ENCODE measurements around the gene CLCN5. TPM values are rescaled to one million over a fixed set of nuclear protein-coding genes. Genes with fewer than 3 reads are reported as not detected.
"Not testable (repeated sequence)": the region's sequence is repeated elsewhere in the genome, so short reads cannot be mapped to it uniquely, and the experiment has no call there.

CLCN5 gene
- total RNA-seq, 1 experiment from 2014 or later, result 2.9 TPM

- DNase-seq (ENCODE audit: low read depth), result no peak
These were observed 73.5 kb downstream of the CLCN5 start for GRCh38 chrX:49995795-49996455.

DNA sequence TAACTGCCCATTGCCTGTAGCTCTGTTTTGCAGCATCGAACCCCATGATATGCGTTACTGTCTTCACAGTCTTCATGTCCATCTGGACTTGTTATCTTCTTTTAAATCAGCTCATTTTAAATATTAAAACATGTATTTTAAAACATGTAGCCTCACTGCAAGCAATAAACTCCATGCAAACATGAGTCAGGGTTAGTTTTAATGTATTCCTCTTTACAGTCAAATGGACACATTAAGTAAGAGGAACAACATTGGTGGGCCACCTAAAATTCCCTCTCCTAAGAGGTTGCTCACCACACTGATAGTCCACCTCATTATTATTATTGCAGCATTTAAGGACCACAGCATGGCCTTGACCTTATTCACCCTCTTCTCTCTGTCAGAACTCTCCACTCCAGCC is 74.1 kb downstream of the CLCN5 start:
- no peak for DNase-seq (ENCODE audit: low read depth)

DNA sequence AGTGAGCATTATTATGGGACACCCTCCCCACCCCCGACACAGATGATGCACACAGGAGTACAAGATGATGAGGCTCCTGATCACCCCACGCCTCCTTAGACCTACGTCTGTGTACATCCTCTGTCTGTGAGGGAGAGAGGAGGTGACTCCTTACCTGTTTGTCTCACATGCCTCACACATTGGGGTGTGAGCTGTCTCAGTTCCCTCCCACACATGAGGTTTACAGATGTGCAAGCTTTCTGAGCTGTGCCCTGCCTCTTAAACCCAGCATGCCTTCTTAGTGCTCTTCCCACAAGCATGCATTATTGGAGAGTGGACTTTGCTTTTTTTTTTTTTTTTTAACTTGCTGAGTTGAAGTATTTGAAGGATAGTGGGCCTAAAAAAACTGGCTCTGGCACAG is 76.7 kb downstream of the CLCN5 start:
- DNase-seq (ENCODE audit: low read depth), result no peak

DNA sequence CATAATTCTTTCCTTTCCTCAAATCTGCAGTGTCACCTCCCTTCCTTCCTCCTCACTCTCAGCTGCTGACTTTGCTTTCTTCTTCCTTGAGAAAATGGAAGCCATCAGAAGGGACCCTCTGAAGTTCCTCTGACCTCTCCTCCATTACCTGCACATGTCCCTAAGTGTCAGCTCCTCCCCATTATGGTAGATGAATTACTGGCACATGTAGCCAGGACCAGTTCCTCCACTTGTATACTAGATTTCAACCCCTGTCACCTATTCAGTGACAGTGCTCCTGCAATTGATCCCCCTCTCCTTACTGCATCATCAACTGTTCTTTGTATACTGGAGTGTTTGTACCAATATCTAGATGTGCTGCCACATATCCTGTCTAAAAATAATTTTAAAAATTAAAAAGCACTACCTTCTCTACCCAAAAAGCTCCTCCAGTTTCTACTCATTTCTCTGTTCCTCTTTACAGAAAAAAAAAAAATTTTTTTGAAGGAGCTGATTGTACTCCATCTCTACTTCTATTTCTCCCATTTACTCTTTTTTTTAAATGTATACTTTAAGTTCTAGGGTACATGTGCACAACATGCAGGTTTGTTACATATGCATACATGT is 78.6 kb downstream of the CLCN5 start:
- no peak for DNase-seq (ENCODE audit: low read depth)

DNA sequence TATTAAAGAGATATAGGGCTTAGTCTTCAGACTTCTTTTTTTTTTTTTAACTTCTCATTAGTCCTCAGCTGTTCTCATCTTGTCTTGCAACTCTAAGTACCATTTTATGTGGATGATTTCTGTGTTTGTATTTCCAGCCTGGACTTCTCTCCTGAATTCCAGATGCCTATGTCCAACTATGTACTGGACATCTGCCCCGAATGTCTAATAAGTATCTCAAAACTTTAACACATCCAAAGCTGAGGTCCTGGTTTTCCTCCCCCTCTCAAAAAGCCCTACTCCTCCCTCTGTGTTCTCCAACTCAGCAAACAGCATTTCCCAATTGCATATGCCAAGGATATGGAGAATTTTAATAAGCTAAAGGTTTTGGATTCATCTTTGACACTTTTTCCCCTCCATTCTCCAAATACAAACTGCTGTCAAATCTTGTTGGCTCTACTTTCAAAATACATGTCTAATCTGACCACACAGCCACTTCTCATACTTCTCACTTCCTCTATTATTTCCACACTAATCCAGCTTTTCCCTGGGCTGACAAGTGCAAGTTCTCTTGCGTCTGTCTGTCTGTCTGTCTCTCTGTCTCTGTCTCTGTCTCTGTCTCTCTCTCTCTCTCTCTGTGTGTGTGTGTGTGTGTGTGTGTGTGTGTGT is 79.8 kb downstream of the CLCN5 start:
- DNase-seq (ENCODE audit: low read depth), result no peak

DNA sequence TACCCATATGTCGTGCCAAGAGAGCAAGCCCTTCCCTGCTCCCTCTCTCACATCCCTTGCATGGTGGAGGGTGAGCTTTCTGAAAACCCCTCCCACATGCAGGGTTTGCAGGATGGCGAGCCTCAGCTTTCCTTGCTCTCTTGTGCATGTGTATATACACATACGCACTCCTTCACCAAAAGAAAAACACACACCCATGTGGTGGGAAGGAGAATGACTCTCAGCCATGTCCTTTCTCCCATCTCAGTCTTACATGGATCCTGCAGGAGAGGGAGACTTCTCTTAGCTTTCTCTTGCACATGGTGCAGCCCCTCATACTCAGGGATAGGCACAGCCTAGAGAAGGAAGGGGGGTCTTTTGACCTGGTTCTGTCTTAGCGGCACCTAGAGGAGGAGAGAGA is 81.1 kb downstream of the CLCN5 start:
- DNase-seq (ENCODE audit: low read depth), result no peak

- no peak for DNase-seq (ENCODE audit: low read depth)
These were observed 81.5 kb downstream of the CLCN5 start for GRCh38 chrX:50003927-50004326.

GRCh38 chrX:50025591-50025990 is 103.2 kb downstream of the CLCN5 start:
- DNase-seq (ENCODE audit: low read depth), result not testable (repeated sequence)

- no peak for DNase-seq (ENCODE audit: low read depth)
These were observed 112.7 kb downstream of the CLCN5 start for GRCh38 chrX:50035126-50035525.

GRCh38 chrX:50036426-50036825 is 114.0 kb downstream of the CLCN5 start:
- no peak for DNase-seq (ENCODE audit: low read depth)

GRCh38 chrX:50045823-50046222 is 123.4 kb downstream of the CLCN5 start:
- DNase-seq (ENCODE audit: low read depth), result no peak

DNA sequence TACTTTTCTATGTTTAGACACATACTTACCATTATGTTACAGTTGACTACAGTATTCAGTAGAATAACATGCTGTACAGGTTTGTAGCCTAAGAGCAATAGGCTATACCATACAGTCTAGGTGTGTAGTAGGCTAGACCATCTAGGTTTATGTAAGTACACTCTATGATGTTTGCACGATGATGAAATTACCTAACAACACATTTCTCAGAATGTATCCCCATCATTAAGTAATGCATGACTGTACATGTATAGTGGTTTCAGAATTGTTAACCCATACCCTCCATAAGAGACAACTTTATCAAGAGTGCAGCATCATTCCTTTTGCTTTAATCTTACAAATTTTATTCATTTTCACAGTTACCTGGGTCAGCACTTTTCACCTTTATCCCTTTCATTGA is 126.8 kb downstream of the CLCN5 start:
- DNase-seq (ENCODE audit: low read depth), result no peak

DNA sequence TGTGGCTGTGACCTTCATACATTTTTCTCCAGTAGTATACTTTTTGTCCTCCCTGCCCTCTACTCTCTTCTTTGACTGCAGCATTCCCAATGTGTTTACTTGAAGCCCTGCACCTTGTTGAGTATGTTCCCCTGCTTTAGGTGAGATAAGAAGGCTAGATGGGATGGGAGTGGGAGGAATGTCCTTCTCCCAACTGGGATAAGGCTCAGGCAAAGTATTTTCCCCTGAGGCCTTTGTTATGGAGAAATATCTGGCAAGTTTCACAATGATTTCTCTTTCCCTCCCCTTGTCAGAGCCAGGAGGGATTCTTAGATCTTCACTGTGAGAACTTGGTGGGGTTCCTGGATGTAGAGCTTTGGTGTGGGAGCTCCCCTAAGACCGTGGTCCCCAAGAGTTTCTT is 131.8 kb downstream of the CLCN5 start:
- DNase-seq (ENCODE audit: low read depth), result no peak

DNA sequence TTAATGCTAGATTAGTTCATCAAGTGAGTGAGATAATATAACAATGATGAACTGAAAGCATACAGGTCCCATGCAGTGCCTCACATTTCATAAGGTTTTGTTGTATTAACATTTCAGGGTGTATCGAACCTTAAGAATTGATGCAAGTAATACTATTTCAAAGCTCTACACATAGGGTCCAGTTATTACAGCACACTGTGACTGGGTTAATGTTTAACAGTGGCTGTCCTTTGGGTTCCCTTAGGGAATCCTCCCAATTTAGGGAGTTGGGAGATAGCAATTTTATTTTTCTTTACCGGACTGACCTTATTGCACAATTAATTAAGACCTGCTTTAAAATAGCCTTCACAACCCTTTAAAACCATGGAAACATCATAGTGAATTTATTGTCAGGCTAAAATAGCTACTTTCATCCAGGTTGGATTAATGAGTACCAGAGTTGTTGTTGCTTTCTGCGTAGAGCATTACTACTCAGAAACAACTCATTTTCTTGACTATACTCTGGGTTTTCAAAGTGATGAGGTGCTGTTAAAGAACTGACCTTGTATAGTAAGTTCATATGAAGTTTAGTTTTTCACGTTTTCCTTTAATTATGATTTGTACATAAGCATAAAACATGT is 144.0 kb downstream of the CLCN5 start:
- no peak for DNase-seq (ENCODE audit: low read depth)

- DNase-seq (ENCODE audit: low read depth), result peak; percentile 29
These were observed 145.3 kb downstream of the CLCN5 start for GRCh38 chrX:50067435-50068284.

DNA sequence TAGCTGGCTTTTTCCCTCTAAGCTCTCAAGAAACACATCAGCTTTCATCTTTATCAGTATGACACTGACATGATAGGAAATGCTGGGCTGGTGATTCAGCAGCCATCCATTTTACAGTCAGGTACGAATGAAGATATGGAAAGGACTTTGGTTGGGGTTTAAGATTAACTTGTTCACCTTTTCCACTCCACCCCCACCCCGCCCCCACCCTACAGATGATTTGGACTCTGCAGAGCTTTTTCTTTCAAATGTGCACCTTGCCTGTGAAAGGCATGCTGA is 145.8 kb downstream of the CLCN5 start:
- no peak for DNase-seq (ENCODE audit: low read depth)

GRCh38 chrX:50068893-50069292 is 146.5 kb downstream of the CLCN5 start:
- no peak for DNase-seq (ENCODE audit: low read depth)

GRCh38 chrX:50071494-50071893 is 149.1 kb downstream of the CLCN5 start:
- DNase-seq (ENCODE audit: low read depth), result no peak

- DNase-seq (ENCODE audit: low read depth), result no peak
These were observed 149.7 kb downstream of the CLCN5 start for GRCh38 chrX:50072110-50072509.

DNA sequence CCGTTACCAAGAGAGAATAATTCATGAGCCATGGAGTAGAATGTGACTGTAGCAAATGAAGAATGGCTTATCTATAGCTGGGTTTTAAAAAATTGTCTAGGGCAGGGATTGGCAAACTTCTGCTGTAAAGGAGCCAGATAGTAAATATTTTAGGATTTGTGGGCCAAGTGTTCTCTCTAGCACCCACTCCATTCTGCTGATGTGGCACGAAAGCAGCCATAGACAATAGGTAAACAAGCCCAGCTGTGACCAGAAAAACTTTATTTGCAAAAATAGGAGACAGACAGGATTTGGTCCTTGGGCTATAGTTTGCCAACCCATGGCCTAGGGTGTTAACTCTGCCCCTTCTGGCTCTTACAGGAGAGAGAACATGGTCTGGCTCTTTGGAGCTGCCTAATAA is 151.2 kb downstream of the CLCN5 start:
- no peak for DNase-seq (ENCODE audit: low read depth)

GRCh38 chrX:50075630-50076339 is 153.4 kb downstream of the CLCN5 start:
- DNase-seq (ENCODE audit: low read depth), result no peak

Data from HT1080 (cell line).